GM12878 (cell line): ENCODE measurements around the gene TRDN. TPM values are rescaled to one million over a fixed set of nuclear protein-coding genes. Genes with fewer than 3 reads are reported as not detected.

Experiments
- ATAC-seq: fragments of 200-7000 bp; cut with Tn5 transposase; 3 replicates; pipeline ENCODE4 v1.9.1; 2020; ENCODE audit warnings: mild to moderate bottlenecking, moderate library complexity
- BruUV-seq: library from RNA; stranded (reverse); fragments of 400-500 nt; replicated peaks from 2 replicates; lab custom pipeline; 2021; lab: Mats Ljungman, UMichigan
- CTCF ChIA-PET: fragments of 300-600 bp; sonication (Branson Sonifier 250); formaldehyde crosslinking; extraction: SDS; loops from one replicate; lab custom pipeline; 2021; ENCODE audit warnings: inconsistent platforms; lab: Yijun Ruan, JAX
- POLR2A ChIA-PET: fragments of 350-600 bp; formaldehyde crosslinking; extraction: SDS; loops from one replicate; lab custom pipeline; 2021; ENCODE audit warnings: inconsistent platforms; lab: Charles Lee
- RAD21 ChIA-PET: fragments of 300-600 bp; sonication (Branson Sonifier 250); formaldehyde crosslinking; loops from one replicate; lab custom pipeline; 2023; ENCODE audit warnings: antibody characterized with exemption; ENCODE audit not compliant: unreplicated experiment; lab: Charles Lee
- SMC1A ChIA-PET: fragments of 300-600 bp; sonication (Branson Sonifier 250); formaldehyde crosslinking; loops from one replicate; lab custom pipeline; 2023; ENCODE audit not compliant: unreplicated experiment, uncharacterized antibody; lab: Charles Lee
- DNase-seq: peaks from one replicate; pipeline ENCODE4 v3.0.0-alpha.2; 2011; ENCODE audit warnings: low read depth, low spot score
- FAIRE-seq: peaks from 3 replicates; lab custom pipeline; 2011; peaks lifted over from hg19 to GRCh38; lab: Jason Lieb, UNC
- H2AFZ ChIP-seq: 2 replicates; pipeline ENCODE4 v1.6.0; 2011; ENCODE audit warnings: low read depth, low read length, control low read depth; ENCODE audit not compliant: control insufficient read depth
- H3K27ac ChIP-seq: 2 replicates; pipeline ENCODE4 v1.5.1; 2011; ENCODE audit warnings: control low read depth; ENCODE audit not compliant: control insufficient read depth, insufficient read depth
- H3K27me3 ChIP-seq, 2 experiments: replicated peaks in 1 of 2; 2 replicates each; pipeline versions ENCODE4 v1.6.0 to v1.6.1; 2011; ENCODE audit warnings: low read length in 1 of 2; ENCODE audit not compliant: control insufficient read depth in 2 of 2, insufficient read depth in 2 of 2
- H3K36me3 ChIP-seq, 2 experiments: 2 replicates each; pipeline ENCODE4 v1.5.1; 2011; ENCODE audit warnings: low read length in 1 of 2; ENCODE audit not compliant: control insufficient read depth in 2 of 2, insufficient read depth in 2 of 2
- H3K4me1 ChIP-seq: 2 replicates; pipeline ENCODE4 v1.6.1; 2011; ENCODE audit warnings: mild to moderate bottlenecking, low read length, moderate library complexity, mixed read lengths; ENCODE audit not compliant: control insufficient read depth, insufficient read depth
- H3K4me2 ChIP-seq: 2 replicates; pipeline ENCODE4 v1.6.0; 2011; ENCODE audit warnings: control low read depth; ENCODE audit not compliant: control insufficient read depth, insufficient read depth
- H3K4me3 ChIP-seq: fragments of 200-600 bp; sonication (generic); 2 replicates; pipeline ENCODE4 v1.5.1; 2016
- H3K79me2 ChIP-seq: 2 replicates; pipeline ENCODE4 v1.6.0; 2011; ENCODE audit warnings: low read length; ENCODE audit not compliant: control insufficient read depth, insufficient read depth
- H3K9ac ChIP-seq: 2 replicates; pipeline ENCODE4 v1.8.0; 2011; ENCODE audit warnings: low read length, control low read depth, mixed read lengths; ENCODE audit not compliant: control insufficient read depth, insufficient read depth
- H3K9me3 ChIP-seq: replicated peaks from 3 replicates; pipeline ENCODE4 v1.5.1; 2011; ENCODE audit warnings: mild to moderate bottlenecking, low read length; ENCODE audit not compliant: control insufficient read depth, insufficient read depth
- H4K20me1 ChIP-seq: 2 replicates; pipeline ENCODE4 v1.6.0; 2011; ENCODE audit not compliant: control insufficient read depth, insufficient read depth
- BACH1 ChIP-seq: fragments of 450-650 bp; IDR thresholded peaks from 2 replicates; pipeline ENCODE4 v1.6.1; 2017; ENCODE audit warnings: mild to moderate bottlenecking, borderline replicate concordance
- EGR1 ChIP-seq, 2 experiments: IDR thresholded peaks; 1 replicate in 1 of 2; 2 replicates in 1 of 2; pipeline ENCODE4 v1.6.1; 2011 to 2012; ENCODE audit warnings: low read depth in 2 of 2, low read length in 2 of 2, borderline replicate concordance in 1 of 2, mild to moderate bottlenecking in 1 of 2, moderate library complexity in 1 of 2
- HDGF ChIP-seq: fragments of 450-650 bp; IDR thresholded peaks from 2 replicates; pipeline ENCODE4 v1.6.1; 2016; ENCODE audit warnings: antibody characterized with exemption
- NFYB ChIP-seq: IDR thresholded peaks from 2 replicates; pipeline ENCODE4 v1.6.1; 2011; ENCODE audit warnings: low read depth, mild to moderate bottlenecking, low read length, improper control_type of control experiment, moderate library complexity; ENCODE audit not compliant: insufficient read depth
- PAX5 ChIP-seq: IDR thresholded peaks from 2 replicates; pipeline ENCODE4 v1.6.1; 2011; ENCODE audit warnings: low read depth, low read length, borderline replicate concordance
- POLR2A ChIP-seq: IDR thresholded peaks from 2 replicates; pipeline ENCODE4 v1.6.1; 2011; ENCODE audit warnings: low read depth, mild to moderate bottlenecking, low read length
- SREBF2 ChIP-seq: IDR thresholded peaks from 2 replicates; pipeline ENCODE4 v1.6.1; 2012; ENCODE audit warnings: mild to moderate bottlenecking, low read length
- TARDBP ChIP-seq: IDR thresholded peaks from 2 replicates; pipeline ENCODE4 v1.6.1; 2016; ENCODE audit warnings: borderline replicate concordance
- TCF12 ChIP-seq: IDR thresholded peaks from 2 replicates; pipeline ENCODE4 v1.6.1; 2011; ENCODE audit warnings: low read depth, mild to moderate bottlenecking, low read length
- WGBS: methylation state at CpG from one replicate; pipeline ENCODE4 v1.1.6; 2016; ENCODE audit warnings: low lambda C conversion rate; ENCODE audit not compliant: insufficient replicate concordance, insufficient coverage; ENCODE audit errors: missing lambda C conversion rate; 5-methylcytosine and 5-hydroxymethylcytosine counted together
- in situ Hi-C: fragments of 300-500 bp; cut with MboI; formaldehyde crosslinking; loops from 9 replicates; pipeline ENCODE4 v1.14.3; 2018; ENCODE audit warnings: mixed read lengths
- intact Hi-C: fragments of 100-400 bp; cut with micrococcal nuclease; formaldehyde crosslinking; loops from one replicate; pipeline ENCODE4 v1.14.2; 2022; ENCODE audit not compliant: unreplicated experiment
- polyA plus RNA-seq, 11 experiments: library from polyadenylated mRNA; depleted of rRNA in 4 of 11; unstranded in 6 of 11; stranded (reverse) in 5 of 11; fragments of >200 nt; fragmentation: Nextera tagmentation in 4 of 11; fragmentation: Illumina TruSeq in 1 of 11; extraction: Ambion mirVana in 4 of 11; extraction: Trizol in 1 of 11; gene quantifications; 1 replicate in 1 of 11; 2 replicates in 10 of 11; pipeline versions ENCODE4 v1.2.1 to v1.2.3, GENCODE V29; 2011 to 2016; ENCODE audit warnings: inconsistent platforms in 2 of 11, missing spikeins in 2 of 11, low read depth in 1 of 11
- total RNA-seq, 4 experiments: library from RNA; depleted of rRNA in 3 of 4; stranded (reverse); fragments of >200 nt in 3 of 4; fragmentation: Illumina TruSeq in 1 of 4; extraction: Trizol in 1 of 4; gene quantifications; 2 replicates each; pipeline versions ENCODE4 v1.2.1 to v1.2.3, GENCODE V29; 2013 to 2021
- TF ChIP-seq, protein P1 (sequence below): IDR thresholded peaks from 2 replicates; pipeline ENCODE4 v1.6.1; 2012; ENCODE audit warnings: low read length, inconsistent platforms
- TF ChIP-seq, protein P2 (sequence below): IDR thresholded peaks from 2 replicates; pipeline ENCODE4 v1.6.1; 2012; ENCODE audit warnings: mild to moderate bottlenecking, low read depth, low read length
- TF ChIP-seq, protein P3 (sequence below): IDR thresholded peaks from 2 replicates; pipeline ENCODE4 v1.6.1; 2011; ENCODE audit warnings: borderline replicate concordance, low read depth, mild to moderate bottlenecking, moderate library complexity, mixed read lengths, low read length; ENCODE audit not compliant: insufficient read depth; ENCODE audit errors: extremely low read length
- TF ChIP-seq, protein P4 (sequence below), 3 experiments: IDR thresholded peaks in 2 of 3; conservative IDR thresholded peaks in 1 of 3; 2 replicates each; pipeline ENCODE4 v1.5.1; 2011; ENCODE audit warnings: low read depth in 3 of 3, low read length in 3 of 3, mild to moderate bottlenecking in 3 of 3, control low read depth in 2 of 3, moderate library complexity in 2 of 3, inconsistent platforms in 1 of 3, mixed read lengths in 1 of 3; ENCODE audit not compliant: control insufficient read depth in 2 of 3, insufficient read depth in 1 of 3; ENCODE audit errors: extremely low read depth in 1 of 3

TRDN gene
- total and polyA plus RNA-seq, 10 of the 15 experiments (the other 5 are each of a cell fraction or from before 2014, with no cell fraction given), result not detected

DNA sequence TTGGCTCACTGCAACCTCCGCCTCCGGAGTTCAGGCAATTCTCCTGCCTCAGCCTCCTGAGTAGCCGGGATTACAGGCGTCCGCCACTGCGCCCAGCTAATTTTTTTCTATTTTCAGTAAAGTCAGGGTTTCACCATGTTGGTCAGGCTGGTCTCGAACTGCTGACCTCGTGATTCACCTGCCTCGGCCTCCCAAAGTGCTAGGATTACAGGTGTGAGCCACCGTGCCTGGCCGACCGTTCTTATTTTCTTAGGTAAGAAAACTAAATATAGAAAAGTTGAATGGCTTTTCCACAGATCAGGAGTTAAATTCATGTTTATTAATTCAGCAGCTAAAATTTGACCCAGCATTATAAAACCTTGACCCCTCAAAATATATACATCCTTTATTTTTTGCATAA, 238.7 kb downstream of the TRDN start (continued):
- TF ChIP-seq, protein P1, sequence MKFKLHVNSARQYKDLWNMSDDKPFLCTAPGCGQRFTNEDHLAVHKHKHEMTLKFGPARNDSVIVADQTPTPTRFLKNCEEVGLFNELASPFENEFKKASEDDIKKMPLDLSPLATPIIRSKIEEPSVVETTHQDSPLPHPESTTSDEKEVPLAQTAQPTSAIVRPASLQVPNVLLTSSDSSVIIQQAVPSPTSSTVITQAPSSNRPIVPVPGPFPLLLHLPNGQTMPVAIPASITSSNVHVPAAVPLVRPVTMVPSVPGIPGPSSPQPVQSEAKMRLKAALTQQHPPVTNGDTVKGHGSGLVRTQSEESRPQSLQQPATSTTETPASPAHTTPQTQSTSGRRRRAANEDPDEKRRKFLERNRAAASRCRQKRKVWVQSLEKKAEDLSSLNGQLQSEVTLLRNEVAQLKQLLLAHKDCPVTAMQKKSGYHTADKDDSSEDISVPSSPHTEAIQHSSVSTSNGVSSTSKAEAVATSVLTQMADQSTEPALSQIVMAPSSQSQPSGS, result no peak
- no peak for TF ChIP-seq TARDBP

DNA sequence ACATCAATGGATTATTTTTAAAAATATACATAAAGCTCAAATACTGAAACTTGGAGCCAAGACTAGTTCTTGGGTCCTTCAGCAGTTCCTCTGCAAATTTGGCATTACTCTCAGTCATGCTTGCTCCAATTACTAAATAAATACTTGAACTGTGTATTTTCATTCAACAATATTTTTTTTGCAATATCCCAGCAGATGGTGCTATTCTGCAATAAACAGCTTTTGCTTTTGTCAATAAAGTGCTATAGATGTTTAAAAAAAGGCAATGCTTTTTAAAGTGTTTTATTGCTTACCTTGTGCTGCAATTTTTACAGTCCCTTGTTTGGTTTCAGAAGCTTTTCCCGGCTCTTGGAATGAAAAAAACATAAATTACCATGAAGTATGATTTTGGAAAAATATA, 243.4 kb downstream of the TRDN start:
- Histone ChIP-seq H3K27ac (no peak overlapping the region), H3K4me3 (no peak overlapping the region), H3K79me2 (no peaks in the 10 kb centered on the region), H3K36me3 (no peaks in the 10 kb centered on the region), H3K4me2 (no peak overlapping the region), H4K20me1 (no peaks in the 10 kb centered on the region), H3K9ac (no peak overlapping the region), H2AFZ (no peak overlapping the region), H3K27me3 (no peaks in the 10 kb centered on the region), H3K4me1 (no peaks in the 10 kb centered on the region), H3K9me3 (no peaks in the 10 kb centered on the region)
- DNase-seq (no peak), FAIRE-seq (no peak), ATAC-seq (0 out of 3 replicates have a peak, but pooled peaks have one; percentile 27)
- BruUV-seq, result no TSS peak
- intact Hi-C loops (no loop called here), in situ Hi-C loops (no loop called here)
- 0% methylated on average over 1 of the region's 1 CpG for WGBS
- ChIA-PET POLR2A (interaction anchor here (0.6 kb wide), 1 partner anchor 44 kb away, joined by 5 read pairs; no protein-coding TSS in a partner anchor), CTCF (interaction anchor here (0.8 to 5.2 kb wide), 4 partner anchors 13 to 524 kb away, joined by 3 to 37 read pairs (median 7); no protein-coding TSS in a partner anchor), SMC1A (interaction anchor here (0.7 to 2.0 kb wide), 4 partner anchors 9 to 524 kb away, joined by 3 to 20 read pairs (median 3); no protein-coding TSS in a partner anchor), RAD21 (interaction anchor here (3.2 kb wide), 1 partner anchor 322 kb away, joined by 12 read pairs; no protein-coding TSS in a partner anchor)
- TF ChIP-seq HDGF (no peak), SREBF2 (no peak), BACH1 (no peak), POLR2A (no peak), PAX5 (no peak), EGR1 (IDR thresholded peaks at IDR 0.05; ENCODE audit: borderline replicate concordance in 1 of 2, low read depth in 2 of 2, low read length in 2 of 2) (no peak), NFYB (no peak), TCF12 (no peak)
- TF ChIP-seq, protein P2, sequence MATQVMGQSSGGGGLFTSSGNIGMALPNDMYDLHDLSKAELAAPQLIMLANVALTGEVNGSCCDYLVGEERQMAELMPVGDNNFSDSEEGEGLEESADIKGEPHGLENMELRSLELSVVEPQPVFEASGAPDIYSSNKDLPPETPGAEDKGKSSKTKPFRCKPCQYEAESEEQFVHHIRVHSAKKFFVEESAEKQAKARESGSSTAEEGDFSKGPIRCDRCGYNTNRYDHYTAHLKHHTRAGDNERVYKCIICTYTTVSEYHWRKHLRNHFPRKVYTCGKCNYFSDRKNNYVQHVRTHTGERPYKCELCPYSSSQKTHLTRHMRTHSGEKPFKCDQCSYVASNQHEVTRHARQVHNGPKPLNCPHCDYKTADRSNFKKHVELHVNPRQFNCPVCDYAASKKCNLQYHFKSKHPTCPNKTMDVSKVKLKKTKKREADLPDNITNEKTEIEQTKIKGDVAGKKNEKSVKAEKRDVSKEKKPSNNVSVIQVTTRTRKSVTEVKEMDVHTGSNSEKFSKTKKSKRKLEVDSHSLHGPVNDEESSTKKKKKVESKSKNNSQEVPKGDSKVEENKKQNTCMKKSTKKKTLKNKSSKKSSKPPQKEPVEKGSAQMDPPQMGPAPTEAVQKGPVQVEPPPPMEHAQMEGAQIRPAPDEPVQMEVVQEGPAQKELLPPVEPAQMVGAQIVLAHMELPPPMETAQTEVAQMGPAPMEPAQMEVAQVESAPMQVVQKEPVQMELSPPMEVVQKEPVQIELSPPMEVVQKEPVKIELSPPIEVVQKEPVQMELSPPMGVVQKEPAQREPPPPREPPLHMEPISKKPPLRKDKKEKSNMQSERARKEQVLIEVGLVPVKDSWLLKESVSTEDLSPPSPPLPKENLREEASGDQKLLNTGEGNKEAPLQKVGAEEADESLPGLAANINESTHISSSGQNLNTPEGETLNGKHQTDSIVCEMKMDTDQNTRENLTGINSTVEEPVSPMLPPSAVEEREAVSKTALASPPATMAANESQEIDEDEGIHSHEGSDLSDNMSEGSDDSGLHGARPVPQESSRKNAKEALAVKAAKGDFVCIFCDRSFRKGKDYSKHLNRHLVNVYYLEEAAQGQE, result no peak
- TF ChIP-seq, protein P3, sequence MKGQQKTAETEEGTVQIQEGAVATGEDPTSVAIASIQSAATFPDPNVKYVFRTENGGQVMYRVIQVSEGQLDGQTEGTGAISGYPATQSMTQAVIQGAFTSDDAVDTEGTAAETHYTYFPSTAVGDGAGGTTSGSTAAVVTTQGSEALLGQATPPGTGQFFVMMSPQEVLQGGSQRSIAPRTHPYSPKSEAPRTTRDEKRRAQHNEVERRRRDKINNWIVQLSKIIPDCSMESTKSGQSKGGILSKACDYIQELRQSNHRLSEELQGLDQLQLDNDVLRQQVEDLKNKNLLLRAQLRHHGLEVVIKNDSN, result no peak
- TF ChIP-seq, protein P4, sequence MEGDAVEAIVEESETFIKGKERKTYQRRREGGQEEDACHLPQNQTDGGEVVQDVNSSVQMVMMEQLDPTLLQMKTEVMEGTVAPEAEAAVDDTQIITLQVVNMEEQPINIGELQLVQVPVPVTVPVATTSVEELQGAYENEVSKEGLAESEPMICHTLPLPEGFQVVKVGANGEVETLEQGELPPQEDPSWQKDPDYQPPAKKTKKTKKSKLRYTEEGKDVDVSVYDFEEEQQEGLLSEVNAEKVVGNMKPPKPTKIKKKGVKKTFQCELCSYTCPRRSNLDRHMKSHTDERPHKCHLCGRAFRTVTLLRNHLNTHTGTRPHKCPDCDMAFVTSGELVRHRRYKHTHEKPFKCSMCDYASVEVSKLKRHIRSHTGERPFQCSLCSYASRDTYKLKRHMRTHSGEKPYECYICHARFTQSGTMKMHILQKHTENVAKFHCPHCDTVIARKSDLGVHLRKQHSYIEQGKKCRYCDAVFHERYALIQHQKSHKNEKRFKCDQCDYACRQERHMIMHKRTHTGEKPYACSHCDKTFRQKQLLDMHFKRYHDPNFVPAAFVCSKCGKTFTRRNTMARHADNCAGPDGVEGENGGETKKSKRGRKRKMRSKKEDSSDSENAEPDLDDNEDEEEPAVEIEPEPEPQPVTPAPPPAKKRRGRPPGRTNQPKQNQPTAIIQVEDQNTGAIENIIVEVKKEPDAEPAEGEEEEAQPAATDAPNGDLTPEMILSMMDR (IDR thresholded peaks at IDR 0.05 in 2 of 3, conservative IDR thresholded peaks at IDR 0.05 in 1 of 3; ENCODE audit: control insufficient read depth in 2 of 3, extremely low read depth in 1 of 3, insufficient read depth in 1 of 3, low read depth in 3 of 3, low read length in 3 of 3), result peak in 2 of 3 experiments; percentile 12 to 32; a peak in 2 of 6 replicates
